Measurements from ENCODE around the gene SKAP1.

Gene SKAP1

GRCh38 chr17:48148029-48148770 is 281.8 kb downstream of the SKAP1 start:
- DNase-seq (ENCODE audit: low spot score): no peak

- DNase-seq (ENCODE audit: low spot score): no peak
These were observed 284.8 kb downstream of the SKAP1 start for GRCh38 chr17:48144976-48145798.

- no peak for DNase-seq (ENCODE audit: low spot score)
These were observed 285.8 kb downstream of the SKAP1 start for GRCh38 chr17:48144231-48144630.

- DNase-seq (ENCODE audit: low spot score): no peak
These were observed 286.4 kb downstream of the SKAP1 start for GRCh38 chr17:48143629-48144028.

GRCh38 chr17:48139944-48140343 is 290.1 kb downstream of the SKAP1 start:
- DNase-seq (ENCODE audit: low spot score): no peak

GRCh38 chr17:48137656-48138055 is 292.4 kb downstream of the SKAP1 start:
- DNase-seq (ENCODE audit: low spot score): no peak

- DNase-seq (ENCODE audit: low spot score): no peak
These were observed 295.0 kb downstream of the SKAP1 start for GRCh38 chr17:48134912-48135480.

- no peak for DNase-seq (ENCODE audit: low spot score)
These were observed 297.6 kb downstream of the SKAP1 start for GRCh38 chr17:48132385-48132784.

GRCh38 chr17:48131216-48131824 is 298.7 kb downstream of the SKAP1 start:
- peak; percentile 82 for DNase-seq (ENCODE audit: low spot score)

GRCh38 chr17:48129981-48130380 is 300.0 kb downstream of the SKAP1 start:
- no peak for DNase-seq (ENCODE audit: low spot score)

- no peak for DNase-seq (ENCODE audit: low spot score)
These were observed 301.6 kb downstream of the SKAP1 start for GRCh38 chr17:48128400-48128799.

- DNase-seq (ENCODE audit: low spot score): peak; percentile 43
These were observed 302.5 kb downstream of the SKAP1 start for GRCh38 chr17:48127371-48128051.

GRCh38 chr17:48126532-48126850 is 303.5 kb downstream of the SKAP1 start:
- no peak for DNase-seq (ENCODE audit: low spot score)

- DNase-seq (ENCODE audit: low spot score): no peak
These were observed 304.0 kb downstream of the SKAP1 start for GRCh38 chr17:48125829-48126531.

GRCh38 chr17:48123776-48124388 is 306.1 kb downstream of the SKAP1 start:
- DNase-seq (ENCODE audit: low spot score): no peak

- no peak for DNase-seq (ENCODE audit: low spot score)
These were observed 306.9 kb downstream of the SKAP1 start for GRCh38 chr17:48123111-48123510.

- no peak for DNase-seq (ENCODE audit: low spot score)
These were observed 307.4 kb downstream of the SKAP1 start for GRCh38 chr17:48122665-48123045.

- DNase-seq (ENCODE audit: low spot score): no peak
These were observed 307.9 kb downstream of the SKAP1 start for GRCh38 chr17:48121923-48122664.

GRCh38 chr17:48113201-48113676 is 316.8 kb downstream of the SKAP1 start:
- DNase-seq (ENCODE audit: low spot score): no peak

- no peak for DNase-seq (ENCODE audit: low spot score)
These were observed 318.1 kb downstream of the SKAP1 start for GRCh38 chr17:48111937-48112241.
